GM19023 (cell line): ENCODE data around the gene PRKD2.
"Not testable (repeated sequence)": the region's sequence is repeated elsewhere in the genome, so short reads cannot be mapped to it uniquely, and the experiment has no call there.

Experiments
- ATAC-seq: cut with Tn5 transposase; IDR thresholded peaks from one replicate; pipeline ENCODE4 v1.9.1; 2021; ENCODE audit warnings: mild to moderate bottlenecking, moderate library complexity; ENCODE audit not compliant: unreplicated experiment

The PRKD2 gene

GRCh38 chr19:46635920-46636761 lies 80.8 kb downstream of the PRKD2 start, which contains the start of gene GNG8:
TSS of gene GNG8 (minus strand) at chr19:46636202. CDS start at chr19:46634682, 1,520 bp downstream.
- ATAC-seq: no peak

GRCh38 chr19:46634656-46635218 lies 82.2 kb downstream of the PRKD2 start:
- ATAC-seq: no peak

DNA sequence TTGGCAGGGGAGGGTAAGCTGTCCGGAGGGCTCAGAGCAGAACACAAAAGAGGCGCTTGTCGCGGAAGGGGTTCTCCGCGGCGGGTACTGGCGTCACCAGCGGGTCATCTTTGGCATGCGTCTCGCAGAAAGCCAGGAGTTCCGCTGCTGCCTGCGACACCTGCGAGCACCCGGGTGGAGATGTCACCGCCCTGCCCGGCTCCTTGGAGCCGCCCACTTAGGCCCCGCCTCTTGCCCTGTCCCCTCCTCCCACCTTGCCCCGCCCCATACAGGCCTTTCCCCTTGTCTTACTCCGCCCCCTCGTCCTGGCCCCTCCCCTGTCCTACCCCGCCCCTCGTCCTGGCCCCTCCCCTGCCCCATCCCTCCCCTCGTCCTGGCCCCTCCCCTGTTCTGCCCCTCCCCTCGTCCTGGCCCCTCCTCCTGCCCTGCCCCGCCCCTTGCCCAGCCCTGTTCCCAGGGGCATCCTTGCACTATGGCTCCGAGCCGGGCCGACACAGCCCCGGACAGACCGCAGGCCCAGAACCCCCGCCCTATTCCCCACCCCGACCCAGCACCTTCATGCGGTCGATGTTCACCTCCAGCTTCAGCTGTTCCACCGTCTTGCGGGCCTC lies 82.8 kb downstream of the PRKD2 start:
- no peak for ATAC-seq

DNA sequence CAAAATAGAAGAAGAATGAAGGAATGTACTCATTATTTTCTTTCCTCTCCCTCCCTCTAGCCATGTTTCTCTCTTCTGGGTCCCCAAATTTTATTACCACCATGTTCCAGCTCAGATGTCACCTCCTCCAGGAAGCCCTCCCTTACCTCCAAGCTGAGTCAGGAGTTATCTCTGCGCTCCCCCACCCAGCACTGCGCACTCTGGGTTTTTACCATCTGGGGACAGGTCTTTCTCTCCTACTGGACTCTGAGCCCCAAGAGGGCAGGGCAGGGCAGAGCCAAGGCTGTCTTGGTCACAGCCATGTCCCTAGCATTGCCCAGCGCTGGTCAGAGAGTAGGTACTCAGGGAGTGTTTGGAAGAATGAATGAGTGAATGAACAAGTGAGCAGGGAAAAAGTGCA lies 83.8 kb downstream of the PRKD2 start:
- ATAC-seq: no peak

GRCh38 chr19:46631481-46631880 lies 85.4 kb downstream of the PRKD2 start:
- no peak for ATAC-seq

DNA sequence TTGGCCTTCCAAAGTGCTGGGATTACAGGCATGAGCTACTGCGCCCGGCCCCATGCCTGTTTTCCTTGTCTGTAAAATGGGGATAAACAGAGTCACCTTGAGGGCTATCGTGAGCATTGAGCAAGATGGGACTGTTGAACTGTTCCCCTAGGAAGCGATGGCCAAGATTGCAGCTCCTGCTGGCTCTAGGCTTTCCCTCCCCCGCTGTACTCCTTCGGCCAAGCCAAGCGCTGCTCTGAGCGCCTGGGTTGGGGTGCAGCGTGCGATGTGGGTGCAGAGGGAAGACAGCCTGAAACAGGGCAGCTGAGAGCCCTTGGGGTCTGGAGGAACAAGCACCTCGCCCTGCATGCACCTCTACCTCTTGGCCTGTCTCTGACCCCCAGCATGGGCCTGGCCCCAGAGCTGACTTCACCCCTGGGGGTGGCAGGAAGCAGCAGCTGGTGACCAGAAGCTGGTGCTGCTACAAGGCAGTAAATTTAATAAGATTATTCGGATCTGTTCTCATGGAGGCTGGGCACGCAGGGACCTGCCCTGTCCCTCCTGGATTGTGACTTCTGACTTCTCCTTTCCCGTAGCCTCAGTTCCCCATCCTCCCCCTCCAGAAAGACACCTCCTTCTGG lies 86.2 kb downstream of the PRKD2 start:
- ATAC-seq: no peak

GRCh38 chr19:46629546-46630025 lies 87.3 kb downstream of the PRKD2 start:
- no peak for ATAC-seq

DNA sequence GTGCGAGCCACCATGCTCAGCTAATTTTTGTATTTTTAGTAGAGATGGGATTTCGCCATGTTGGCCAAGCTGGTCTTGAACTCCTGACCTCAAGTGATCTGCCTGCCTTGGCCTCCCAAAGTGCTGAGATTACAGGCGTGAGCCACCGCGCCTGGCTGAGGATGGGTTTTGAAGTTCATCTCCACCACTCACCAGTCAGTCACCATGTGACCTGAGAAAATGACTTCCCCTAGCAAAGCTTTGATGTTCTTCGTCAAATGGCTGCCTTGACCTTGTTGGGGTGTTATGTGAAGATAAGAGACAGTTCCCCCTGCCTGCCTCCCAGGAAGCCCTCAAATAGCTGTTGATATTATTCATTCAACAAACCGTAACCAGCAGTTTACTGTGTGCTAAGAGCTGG lies 87.9 kb downstream of the PRKD2 start:
- not testable (repeated sequence) for ATAC-seq

GRCh38 chr19:46626446-46626845 lies 90.5 kb downstream of the PRKD2 start:
- no peak for ATAC-seq

DNA sequence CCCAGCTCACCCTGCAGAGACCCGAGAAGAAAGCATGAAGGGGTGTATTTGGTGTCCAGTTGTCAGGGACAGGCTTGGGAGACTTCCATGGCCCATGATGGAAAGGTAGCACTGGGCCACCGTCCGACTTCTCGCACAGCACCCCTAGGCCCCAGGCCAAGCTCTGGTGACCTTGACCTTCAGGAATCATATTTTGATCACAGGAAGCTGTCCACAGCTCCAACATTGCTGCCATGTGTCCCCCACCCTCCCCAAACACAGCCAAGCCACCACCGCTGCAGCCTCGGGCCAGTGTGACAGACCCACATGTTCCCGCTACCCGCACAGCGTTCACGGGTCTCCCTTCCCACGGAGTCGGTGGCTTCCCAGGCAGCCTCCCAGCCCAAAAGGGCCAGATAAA lies 91.2 kb downstream of the PRKD2 start:
- no peak for ATAC-seq

- no peak for ATAC-seq
Measured at GRCh38 chr19:46624958-46625661, 91.8 kb downstream of the PRKD2 start, which contains the start of gene PTGIR. TSS of gene PTGIR (minus strand) at chr19:46625089. CDS start at chr19:46624225, 864 bp downstream.
